HG03558 (cell line): ENCODE measurements around the gene GFRA1.
"Not testable (repeated sequence)": the region's sequence is repeated elsewhere in the genome, so short reads cannot be mapped to it uniquely, and the experiment has no call there.

Experiments
- ATAC-seq: cut with Tn5 transposase; IDR thresholded peaks from one replicate; pipeline ENCODE4 v1.9.1; 2021; ENCODE audit warnings: moderate number of reproducible peaks; ENCODE audit not compliant: unreplicated experiment; ENCODE audit errors: extremely low read depth

Gene GFRA1

DNA sequence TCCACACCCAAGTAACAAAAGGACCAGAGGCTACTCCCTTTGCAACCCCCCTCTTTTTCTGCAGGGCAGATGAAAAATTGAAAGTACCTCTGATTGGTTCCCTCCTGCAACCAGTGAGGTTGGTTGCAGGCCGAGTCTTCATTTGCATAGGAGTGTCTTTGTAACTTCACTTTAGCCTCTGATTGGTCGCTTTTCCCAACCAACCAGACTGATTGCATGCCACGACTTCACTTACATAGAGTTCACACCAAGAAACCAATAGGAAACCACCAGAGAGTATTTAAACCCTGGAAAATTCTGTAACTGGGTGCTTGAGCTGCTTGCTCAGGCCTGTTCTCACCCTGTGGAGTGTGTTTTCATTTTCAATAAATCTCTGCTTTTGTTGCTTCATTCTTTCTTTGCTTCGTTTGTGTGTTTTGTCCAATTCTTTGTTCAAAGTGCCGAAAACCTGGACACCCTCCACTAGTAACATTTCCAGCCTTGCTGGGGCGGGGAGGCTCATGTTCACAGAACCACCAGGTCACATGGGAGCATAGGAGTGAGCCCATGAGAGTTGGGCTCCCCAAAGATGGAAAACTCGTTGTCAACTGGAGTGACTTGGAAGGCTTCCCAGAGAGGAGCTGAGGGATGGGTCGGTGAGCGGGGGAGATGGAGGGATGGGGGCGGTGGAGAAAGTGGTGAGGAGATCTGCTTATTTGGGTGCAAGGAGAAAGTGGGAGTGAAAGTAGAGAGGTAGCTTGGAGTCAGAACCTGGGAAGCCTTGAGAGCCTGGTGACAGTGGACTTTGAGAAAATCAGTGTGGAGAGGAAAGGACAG, 223.6 kb downstream of the GFRA1 start:
- no peak for ATAC-seq

DNA sequence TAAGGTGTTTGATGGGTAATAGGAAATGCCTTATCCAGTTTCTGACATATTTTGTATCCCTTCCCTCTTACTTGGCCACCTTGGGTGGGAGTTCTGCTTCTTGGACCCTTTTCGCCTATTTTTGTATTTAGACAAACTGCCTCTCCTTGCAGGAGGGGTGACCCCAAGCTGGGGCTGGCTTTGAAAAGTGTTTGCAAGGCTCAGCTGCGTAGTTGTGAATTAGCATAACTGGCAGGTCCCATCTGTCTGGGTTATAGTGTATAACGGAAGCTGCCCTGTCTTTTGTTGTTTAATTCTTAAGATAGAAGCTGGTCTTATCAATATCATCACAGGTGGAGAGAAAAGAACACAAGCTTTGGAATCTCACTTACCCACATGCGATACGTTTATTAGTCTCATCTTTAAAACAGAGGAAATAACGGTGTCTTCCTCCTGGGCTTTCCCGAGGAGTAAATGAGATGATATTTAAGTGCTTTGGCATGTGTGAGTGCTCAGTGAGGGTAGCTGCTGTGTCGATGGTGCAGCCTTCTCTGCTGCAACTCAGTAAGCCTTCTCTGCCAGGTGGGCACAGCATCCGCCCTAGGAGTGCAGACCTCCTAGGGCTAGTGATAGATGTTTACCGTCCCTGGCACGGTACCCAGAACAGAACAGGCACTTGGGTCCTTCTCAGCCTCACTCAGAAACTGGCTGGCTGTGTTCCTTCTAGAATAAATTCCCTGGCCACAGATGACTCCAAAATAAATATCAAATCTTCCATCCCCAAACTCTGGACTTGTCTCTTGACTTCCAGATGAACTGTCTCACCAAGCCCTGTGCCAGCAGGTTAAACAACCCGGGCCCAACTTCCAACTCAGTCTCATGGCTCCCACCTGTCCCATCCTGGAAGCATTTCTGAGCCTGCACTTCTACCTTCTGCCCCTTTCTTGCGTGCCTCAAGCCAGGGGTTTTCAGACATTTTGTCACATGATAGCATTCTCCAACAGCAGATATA, 227.3 kb downstream of the GFRA1 start:
- no peak for ATAC-seq

DNA sequence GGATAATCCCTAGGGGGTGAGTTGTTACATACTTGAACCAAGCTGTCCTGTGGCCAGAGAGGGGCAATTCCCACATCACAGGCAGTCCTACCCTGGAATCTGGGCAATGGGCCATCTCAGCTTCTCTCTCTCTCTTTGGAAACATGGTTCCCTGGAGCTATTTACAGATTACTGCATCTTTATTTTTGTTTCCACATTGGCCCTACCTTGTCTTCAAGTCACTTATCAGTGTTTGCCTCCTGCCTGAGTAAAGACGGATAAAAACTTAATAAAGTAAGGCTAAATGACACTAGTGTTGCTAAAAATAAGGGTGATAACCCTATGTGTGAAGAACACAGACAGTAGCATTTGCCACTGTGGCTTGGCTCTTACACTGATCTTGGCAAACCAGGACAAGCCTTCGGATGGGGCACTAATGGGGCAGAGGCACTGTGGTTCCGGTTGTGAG, 228.2 kb downstream of the GFRA1 start:
- no peak for ATAC-seq

DNA sequence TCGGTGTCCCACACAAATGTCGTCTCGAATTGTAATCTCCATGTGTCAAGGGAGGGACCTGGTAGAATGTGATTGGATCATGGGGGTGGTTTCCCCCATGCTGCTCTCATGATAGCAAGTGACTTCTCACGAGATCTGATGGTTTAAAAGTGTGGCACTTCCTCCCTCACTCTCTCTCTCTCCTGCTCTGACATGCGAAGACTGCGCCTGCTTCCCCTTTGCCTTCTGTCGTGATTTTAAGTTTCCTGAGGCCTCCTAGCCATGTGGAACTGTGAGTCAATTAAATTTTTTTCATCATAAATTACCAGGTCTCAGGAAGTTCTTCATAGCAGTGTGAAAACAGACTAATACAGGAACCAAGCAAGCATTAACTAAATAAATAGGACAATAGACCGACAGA, 229.1 kb downstream of the GFRA1 start:
- no peak for ATAC-seq

DNA sequence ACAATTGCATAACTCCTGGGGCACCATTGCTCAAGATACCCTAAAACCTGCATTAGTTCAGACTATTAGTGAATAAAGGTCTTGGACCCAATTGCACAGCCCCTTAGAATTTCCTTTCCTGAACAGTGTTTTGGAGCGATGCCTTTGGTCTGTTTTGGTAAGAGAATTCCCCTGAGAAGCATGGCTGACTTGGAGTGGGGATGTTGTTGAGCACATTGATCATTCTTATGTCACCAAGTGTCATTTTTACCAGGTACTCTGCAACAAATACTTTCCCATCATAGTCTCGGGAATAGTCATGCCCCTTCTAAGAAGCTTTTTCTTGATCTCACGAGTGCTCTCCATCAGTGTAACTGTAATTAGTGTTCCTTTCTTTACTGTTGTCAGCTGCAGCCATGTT, 229.7 kb downstream of the GFRA1 start:
- ATAC-seq, result no peak

DNA sequence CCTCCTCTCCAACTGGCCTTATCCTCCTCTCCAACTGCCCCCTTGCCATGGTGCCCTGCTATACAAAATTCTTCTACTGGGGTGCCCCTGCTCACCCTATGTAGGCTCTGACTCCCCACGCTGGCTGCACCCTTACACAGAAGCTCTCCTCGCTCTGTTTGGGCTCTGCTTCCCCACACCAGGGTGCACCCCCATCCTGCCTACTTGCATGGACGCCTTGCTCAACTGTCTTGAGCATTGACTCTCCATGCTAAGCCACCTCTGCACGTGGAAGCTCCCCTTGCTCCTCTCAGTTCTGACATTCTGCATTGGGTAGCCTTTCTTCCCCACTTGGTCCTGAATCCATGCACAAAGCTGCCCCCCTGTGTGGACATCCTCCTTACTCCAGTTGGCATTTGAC, 231.1 kb downstream of the GFRA1 start:
- ATAC-seq, result no peak

DNA sequence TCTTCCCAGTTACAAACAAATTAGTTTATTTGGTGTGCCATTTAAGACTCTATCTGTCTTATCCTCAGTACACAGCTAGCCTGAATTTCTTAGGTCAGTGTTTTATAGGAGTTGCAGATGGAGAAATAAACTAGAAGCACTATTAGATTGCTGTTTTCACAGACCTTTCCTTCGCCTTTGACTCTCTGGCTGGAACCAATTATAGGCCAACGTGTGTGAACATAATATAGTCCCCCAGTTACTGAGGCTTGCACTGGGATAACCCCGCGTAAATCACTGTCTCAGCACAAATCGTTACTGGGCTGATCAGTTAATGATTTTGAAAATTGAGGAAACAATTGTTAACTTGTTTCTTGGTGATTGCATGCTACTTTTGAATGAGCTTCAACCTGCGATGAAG, 233.4 kb downstream of the GFRA1 start:
- ATAC-seq, result no peak

DNA sequence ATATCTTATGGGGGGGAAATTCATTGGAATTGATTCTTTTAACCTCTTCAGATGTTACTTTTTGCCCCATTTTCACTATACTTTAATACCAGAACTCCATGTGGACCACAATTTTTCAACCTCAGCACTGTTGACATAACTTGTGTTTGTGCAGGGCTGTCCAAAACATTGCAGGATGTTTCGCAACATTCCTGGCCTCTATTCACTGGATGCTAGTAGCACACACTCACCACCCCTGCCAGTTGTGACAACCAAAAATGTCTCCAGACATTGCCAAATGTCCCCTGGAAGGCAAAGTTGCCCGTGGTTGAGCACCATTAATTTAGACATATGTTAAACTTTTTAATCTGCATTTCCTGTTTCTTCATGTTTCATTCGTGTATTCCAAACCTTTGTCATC, 234.7 kb downstream of the GFRA1 start:
- ATAC-seq, result no peak

DNA sequence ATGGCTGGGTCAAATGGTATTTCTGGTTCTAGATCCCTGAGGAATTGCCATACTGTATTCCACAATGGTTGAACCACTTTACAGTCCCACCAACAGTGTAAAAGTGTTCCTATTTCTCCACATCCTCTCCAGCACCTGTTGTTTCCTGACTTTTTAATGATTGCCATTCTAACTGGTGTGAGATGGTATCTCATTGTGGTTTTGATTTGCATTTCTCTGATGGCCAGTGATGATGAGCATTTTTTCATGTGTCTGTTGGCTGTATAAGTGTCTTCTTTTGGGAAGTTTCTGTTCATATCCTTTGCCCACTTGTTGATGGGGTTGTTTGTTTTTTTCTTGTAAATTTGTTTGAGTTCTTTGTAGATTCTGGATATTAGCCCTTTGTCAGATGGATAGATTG, 237.6 kb downstream of the GFRA1 start:
- not testable (repeated sequence) for ATAC-seq

DNA sequence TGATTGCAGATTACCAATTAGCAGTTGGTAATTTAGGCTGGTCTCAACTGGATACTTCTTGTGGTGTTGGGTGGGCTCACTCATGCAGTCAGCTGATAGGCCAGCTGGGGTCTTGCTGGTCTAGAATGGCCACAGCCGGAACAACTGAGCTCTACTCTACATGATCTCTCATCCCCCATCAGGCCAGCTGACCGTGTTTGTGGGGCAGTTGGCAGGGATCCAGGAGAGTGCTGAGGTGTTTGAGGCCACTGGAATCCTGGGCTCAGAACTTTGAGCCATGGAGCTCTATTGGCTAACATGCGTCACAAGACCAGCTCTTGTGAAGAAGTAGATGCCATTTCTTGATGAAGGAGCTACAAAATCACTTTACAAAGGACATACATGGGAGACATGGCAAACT, 242.4 kb downstream of the GFRA1 start:
- ATAC-seq, result no peak

DNA sequence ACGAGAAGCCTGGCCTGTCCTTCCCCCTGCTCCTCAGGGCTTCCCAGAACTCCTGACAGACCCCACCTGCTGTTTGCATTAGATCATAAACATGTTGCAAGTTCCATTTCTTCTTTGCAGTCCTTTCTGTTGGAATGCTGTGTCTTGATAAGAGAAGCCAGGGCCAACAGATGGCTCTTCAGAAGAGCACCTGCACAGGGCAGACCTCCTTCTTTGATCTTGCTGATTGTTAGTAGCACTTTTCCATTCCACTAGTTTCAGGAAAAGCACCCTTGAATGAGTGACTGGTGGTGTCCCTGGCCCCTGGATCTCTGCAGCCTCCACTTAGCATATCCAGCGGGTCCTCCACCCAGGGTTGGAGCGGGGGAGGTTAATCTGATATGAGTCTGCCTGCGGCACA, 243.2 kb downstream of the GFRA1 start:
- ATAC-seq, result no peak

DNA sequence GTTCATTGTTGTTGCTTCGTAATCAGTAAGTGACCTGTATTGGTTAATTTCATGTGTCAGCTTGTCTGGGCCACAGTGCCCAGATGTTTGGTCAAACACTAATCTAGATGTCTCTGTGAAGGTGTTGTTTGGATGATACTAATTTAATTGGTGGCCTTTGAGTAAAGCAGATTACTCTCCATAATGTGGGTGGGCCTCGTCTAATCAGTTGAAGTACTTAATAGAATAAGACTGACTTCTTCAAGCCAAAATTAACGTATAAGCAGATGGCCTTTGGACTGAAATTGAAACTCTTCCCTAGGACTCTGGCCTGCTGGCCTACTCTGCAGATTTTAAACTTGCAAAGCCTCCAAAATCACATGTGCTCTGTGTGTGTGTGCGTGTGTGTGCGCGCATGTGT, 245.7 kb downstream of the GFRA1 start:
- ATAC-seq, result no peak

DNA sequence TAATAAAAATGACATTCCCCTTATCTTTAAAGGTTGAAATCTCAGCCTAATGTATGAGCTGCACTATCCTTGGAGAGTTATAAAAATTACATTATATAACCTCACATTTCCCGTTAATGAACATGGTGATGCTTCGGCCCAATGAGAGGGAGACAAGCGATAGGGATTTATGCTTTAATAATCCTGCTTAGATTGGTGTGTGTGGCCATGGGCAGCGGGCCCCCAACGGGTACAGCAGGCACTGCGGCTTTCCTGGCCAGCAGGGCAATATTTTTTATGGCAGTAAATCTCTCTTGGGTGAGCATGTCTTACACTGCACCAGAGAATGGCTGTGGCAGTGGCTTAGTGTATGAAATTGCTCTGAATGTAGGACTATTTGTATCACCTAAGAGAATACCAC, 246.3 kb downstream of the GFRA1 start:
- no peak for ATAC-seq

DNA sequence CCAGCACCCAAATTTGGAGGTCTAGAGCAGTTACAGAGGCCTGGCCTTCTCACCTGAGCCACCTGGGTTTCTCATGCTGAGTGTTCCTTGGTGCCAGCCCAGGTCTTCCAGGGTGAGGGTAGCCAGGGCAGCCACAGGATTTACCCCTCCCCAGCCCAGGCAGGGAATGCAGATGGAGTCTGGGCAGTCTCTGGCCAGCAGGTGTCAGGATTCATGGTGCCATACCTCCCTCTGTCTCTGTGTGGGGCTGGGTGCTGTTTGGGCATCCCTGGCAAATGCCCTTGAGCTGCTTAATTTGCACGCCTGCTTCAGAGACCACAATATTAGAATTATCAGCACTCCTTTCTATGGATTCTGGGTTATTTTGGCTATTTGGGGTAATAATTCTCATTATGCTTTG, 246.7 kb downstream of the GFRA1 start:
- no peak for ATAC-seq

DNA sequence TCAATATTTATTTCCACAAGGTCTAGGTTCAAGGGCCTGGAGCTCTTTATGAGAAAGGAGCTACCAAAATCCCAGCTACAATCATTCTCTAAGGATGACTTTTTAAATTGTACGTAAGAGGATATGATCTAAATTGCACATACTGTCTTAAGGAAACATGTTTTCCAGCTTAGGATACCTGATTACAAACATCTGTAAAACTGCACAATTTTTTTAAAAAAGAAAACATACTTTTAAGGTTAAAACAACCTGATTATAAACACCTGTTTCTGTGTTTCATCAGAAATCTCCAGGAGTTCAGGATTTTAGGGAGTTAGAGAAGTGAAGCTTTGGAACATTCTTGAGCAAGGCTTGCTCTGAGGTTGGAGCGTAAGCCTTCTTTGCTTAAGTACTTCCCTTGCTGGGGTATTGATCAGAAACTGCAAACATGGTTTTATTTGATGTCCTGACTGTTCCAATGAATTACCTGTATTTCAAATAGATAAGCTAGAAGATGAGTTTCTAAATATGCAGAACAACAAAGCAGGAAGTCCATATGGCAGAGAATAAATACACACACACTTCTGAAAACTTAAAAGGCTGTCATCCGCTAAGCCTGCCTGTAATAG, 248.6 kb downstream of the GFRA1 start:
- ATAC-seq, result no peak

DNA sequence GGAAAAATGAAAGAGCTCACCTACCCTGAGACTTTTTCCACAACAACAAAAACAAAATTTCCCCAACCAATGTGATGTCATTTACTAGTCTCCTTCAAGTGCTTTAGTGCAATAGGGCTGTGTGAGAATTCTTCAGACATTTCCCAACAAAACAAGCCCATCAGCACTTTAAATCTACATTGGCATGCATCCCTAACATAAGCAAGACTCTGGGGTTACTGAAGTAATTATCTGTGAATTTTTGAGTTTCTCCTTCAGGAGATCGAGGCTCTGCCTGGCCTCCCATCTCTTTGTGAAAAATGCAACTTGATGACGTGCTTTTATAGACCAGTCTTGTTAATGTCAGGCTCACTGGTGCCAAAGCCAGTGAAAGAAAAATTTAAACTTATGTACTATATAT, 255.6 kb downstream of the GFRA1 start:
- ATAC-seq, result no peak

DNA sequence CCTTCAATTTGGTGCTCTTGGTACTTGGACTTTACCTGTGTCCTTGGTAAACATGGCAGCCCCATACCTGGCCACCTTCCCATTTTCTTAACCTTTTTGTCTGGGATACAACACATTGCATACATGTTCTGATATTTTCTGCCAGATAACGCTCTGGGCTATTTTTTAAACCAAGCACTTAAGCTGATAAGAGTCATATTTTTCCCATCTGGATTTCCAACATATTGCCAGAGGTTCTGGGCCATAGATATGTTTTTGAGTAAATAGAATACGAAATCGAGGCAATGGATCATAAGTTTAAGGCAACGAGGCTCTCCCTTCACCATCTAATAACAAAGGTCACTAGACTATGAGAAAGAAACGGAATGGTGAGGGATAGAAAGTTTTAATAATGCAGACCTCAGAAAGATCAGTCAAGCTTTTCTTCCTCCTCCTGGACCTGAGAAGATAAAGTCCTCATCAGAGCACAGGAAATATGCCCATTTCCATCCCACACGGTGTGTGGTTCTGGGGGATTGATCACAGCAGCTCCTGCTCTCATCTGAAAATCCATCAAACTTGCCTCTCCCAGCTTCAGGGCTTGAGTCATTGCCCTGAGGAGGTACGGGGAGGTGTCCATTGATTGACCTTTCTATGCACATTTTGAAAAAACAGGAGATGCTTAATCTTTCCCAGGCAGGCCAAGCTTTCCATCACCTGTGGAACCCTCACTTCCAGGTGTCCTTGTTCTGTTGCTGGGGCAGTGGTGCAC, 257.2 kb downstream of the GFRA1 start:
- ATAC-seq, result no peak

DNA sequence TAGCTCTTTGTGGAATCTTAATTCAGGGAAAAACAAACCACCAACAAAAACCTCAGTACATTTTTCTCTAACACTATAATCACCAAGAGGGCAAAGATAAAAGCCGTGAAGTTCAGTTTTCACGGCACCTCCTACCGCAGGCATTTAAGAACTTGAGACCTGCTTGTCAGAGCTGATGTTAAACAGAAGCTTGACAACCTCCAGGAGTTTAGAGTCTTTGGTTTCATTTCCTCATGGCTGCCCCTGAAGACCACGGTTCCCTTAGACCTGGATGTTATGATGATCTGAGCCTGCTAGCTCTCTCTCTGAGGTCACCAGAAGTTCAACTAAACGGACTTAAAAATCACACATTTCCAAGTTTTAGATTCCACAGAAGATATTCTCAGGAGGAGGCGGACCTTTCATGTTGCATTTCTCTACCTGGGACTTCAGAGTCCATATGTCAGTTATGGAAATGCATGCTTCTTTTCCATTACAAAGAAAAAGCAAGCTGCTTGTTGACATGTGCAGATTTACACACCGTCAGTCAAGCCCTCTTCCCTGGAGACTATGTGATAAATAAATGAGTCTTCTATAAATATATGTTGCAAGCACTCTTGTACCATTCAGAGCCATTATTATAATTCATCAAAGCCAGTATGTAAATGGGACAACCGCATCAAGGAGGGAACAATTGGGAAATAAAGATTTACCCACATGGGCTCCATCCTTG, 258.0 kb downstream of the GFRA1 start:
- ATAC-seq, result no peak

DNA sequence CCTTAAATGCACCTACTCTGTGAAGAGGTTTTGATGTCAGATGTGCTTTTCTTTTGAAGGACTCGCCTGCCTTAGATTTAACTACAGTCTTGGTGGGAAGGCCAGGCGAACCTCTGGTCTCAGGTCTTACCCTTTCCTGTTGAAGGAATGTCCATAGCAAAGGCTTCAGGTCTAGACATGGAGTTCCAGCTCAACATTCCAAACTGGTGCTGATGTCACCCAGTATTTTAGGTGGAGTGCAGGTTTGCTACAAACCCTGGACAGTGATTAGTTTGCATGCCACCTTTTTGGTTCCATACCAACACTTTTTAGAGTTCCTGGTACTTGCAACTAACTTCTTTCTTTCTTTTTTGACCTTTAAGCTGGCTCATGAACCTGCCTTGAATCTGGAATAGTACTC, 258.7 kb downstream of the GFRA1 start:
- no peak for ATAC-seq

DNA sequence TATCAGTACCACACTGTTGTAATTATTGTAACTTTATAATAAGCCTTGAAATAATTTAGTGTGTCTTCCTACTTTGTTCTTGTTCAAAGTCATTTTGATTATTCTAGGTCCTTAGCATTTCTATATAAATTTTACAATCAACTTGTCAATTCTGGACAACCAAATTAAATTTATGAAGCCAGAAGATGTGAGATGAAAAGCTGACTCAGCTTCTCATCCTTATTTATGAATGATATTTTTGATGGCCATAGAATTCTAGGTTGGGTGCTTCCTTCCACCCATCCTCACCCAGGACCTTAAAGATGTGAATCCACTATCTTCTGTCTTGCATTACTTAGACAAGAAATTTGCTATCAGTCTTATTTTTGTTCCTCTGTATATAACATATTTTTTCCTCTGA, 261.1 kb downstream of the GFRA1 start:
- no peak for ATAC-seq
